K562 (cell line): Measurements from ENCODE around the gene DOCK8. TPM values are rescaled to one million over a fixed set of nuclear protein-coding genes. Genes with fewer than 3 reads are reported as not detected.

Experiments used
- ATAC-seq: fragments of 200-7000 bp; cut with Tn5 transposase; 3 replicates; pipeline ENCODE4 v1.9.1; 2020; ENCODE audit warnings: moderate library complexity
- BruUV-seq: library from RNA; stranded (reverse); fragments of 400-500 nt; replicated peaks from 2 replicates; lab custom pipeline; 2021; lab: Mats Ljungman, UMichigan
- CTCF ChIA-PET: fragments of 300-600 bp; formaldehyde crosslinking; extraction: SDS; loops from one replicate; lab custom pipeline; 2021; ENCODE audit warnings: low intra/inter-chr PET ratio; lab: Yijun Ruan, JAX
- POLR2A ChIA-PET: fragments of 300-600, 350-650 bp; sonication (Branson Sonifier 250); formaldehyde crosslinking; extraction: SDS; loops from one replicate; lab custom pipeline; 2021; ENCODE audit warnings: antibody characterized with exemption, inconsistent platforms; lab: Yijun Ruan, JAX
- DNase-seq, 4 experiments: peaks; one replicate each; pipeline versions ENCODE4 v3.0.0 to v3.0.0-alpha.2; 2011 to 2018; ENCODE audit warnings: low spot score in 3 of 4, mixed read lengths in 3 of 4; ENCODE audit errors: extremely low read depth in 1 of 4
- FAIRE-seq: peaks from 2 replicates; lab custom pipeline; 2011; peaks lifted over from hg19 to GRCh38; lab: Jason Lieb, UNC
- H2AFZ ChIP-seq: 2 replicates; pipeline ENCODE4 v1.6.0; 2011; ENCODE audit warnings: low read depth, low read length, control low read depth, inconsistent platforms
- H3K27ac ChIP-seq: fragments of 200-600 bp; 3 replicates; pipeline ENCODE4 v1.8.0; 2011; ENCODE audit warnings: low read depth, mild to moderate bottlenecking, control low read depth, inconsistent platforms, low read length, moderate library complexity, mixed read lengths; ENCODE audit errors: extremely low read depth
- H3K27me3 ChIP-seq, 2 experiments: fragments of 300-600 bp in 1 of 2; 2 replicates in 1 of 2; 3 replicates in 1 of 2; pipeline versions ENCODE4 v1.6.0 to v1.8.0; 2011; ENCODE audit warnings: inconsistent platforms in 2 of 2, low read length in 2 of 2, mild to moderate bottlenecking in 1 of 2, mixed read lengths in 1 of 2, moderate library complexity in 1 of 2; ENCODE audit not compliant: control insufficient read depth in 2 of 2, insufficient read depth in 2 of 2
- H3K36me3 ChIP-seq: fragments of 300-600 bp; 3 replicates; pipeline ENCODE4 v1.8.0; 2011; ENCODE audit warnings: mild to moderate bottlenecking, low read length, inconsistent platforms; ENCODE audit not compliant: control insufficient read depth, insufficient read depth
- H3K4me1 ChIP-seq, 2 experiments: fragments of 200-600 bp in 1 of 2; replicated peaks in 1 of 2; 2 replicates in 1 of 2; 3 replicates in 1 of 2; pipeline versions ENCODE4 v1.5.1 to v1.8.0; 2011; ENCODE audit warnings: inconsistent platforms in 2 of 2, low read length in 2 of 2, mild to moderate bottlenecking in 1 of 2, mixed read lengths in 1 of 2, moderate library complexity in 1 of 2; ENCODE audit not compliant: control insufficient read depth in 2 of 2, insufficient read depth in 2 of 2
- H3K4me2 ChIP-seq: 2 replicates; pipeline ENCODE4 v1.6.1; 2011; ENCODE audit warnings: low read length, control low read depth, inconsistent platforms, mixed read lengths; ENCODE audit not compliant: insufficient read depth
- H3K4me3 ChIP-seq: fragments of 200-600 bp; sonication (generic), shearing (Covaris generic); 2 replicates; pipeline ENCODE4 v1.5.1; 2016; ENCODE audit warnings: control low read depth, inconsistent platforms
- H3K79me2 ChIP-seq: fragments of 200-600 bp; 3 replicates; pipeline ENCODE4 v1.8.0; 2011; ENCODE audit warnings: low read length, inconsistent platforms; ENCODE audit not compliant: control insufficient read depth, insufficient read depth
- H3K9ac ChIP-seq, 2 experiments: 2 replicates each; pipeline versions ENCODE4 v1.6.0 to v1.6.1; 2011; ENCODE audit warnings: low read depth in 2 of 2, low read length in 2 of 2, control low read depth in 1 of 2, inconsistent platforms in 1 of 2, mild to moderate bottlenecking in 1 of 2, mixed read lengths in 1 of 2; ENCODE audit not compliant: insufficient read depth in 1 of 2
- H3K9me1 ChIP-seq: one replicate; pipeline ENCODE4 v1.6.0; 2011; ENCODE audit warnings: inconsistent platforms, mild to moderate bottlenecking, low read length, moderate library complexity; ENCODE audit not compliant: control insufficient read depth, insufficient read depth
- H3K9me3 ChIP-seq: replicated peaks from 2 replicates; pipeline ENCODE4 v1.5.1; 2011; ENCODE audit warnings: low read depth, low read length, inconsistent platforms; ENCODE audit not compliant: control insufficient read depth, insufficient read depth
- H4K20me1 ChIP-seq: replicated peaks from 2 replicates; pipeline ENCODE4 v1.6.1; 2011; ENCODE audit warnings: low read length, inconsistent platforms, mixed read lengths; ENCODE audit not compliant: control insufficient read depth, insufficient read depth
- BRF1 ChIP-seq: IDR thresholded peaks from 3 replicates; pipeline ENCODE4 v1.6.1; 2011; ENCODE audit warnings: borderline replicate concordance, mild to moderate bottlenecking; ENCODE audit not compliant: insufficient read length; ENCODE audit errors: extremely low read depth
- CBX3 ChIP-seq, 2 experiments: IDR thresholded peaks; 1 replicate in 1 of 2; 2 replicates in 1 of 2; pipeline ENCODE4 v1.6.1; 2012; ENCODE audit warnings: inconsistent platforms in 2 of 2, low read length in 2 of 2, borderline replicate concordance in 1 of 2, control low read depth in 1 of 2
- CHD1 ChIP-seq: fragments of 200-600 bp; sonication (generic); IDR thresholded peaks from one replicate; pipeline ENCODE4 v1.6.1; 2012; ENCODE audit warnings: mild to moderate bottlenecking, moderate library complexity, low read length, inconsistent platforms
- CTCFL ChIP-seq: IDR thresholded peaks from 2 replicates; pipeline ENCODE4 v1.6.1; 2011; ENCODE audit warnings: borderline replicate concordance, low read depth, mild to moderate bottlenecking, moderate library complexity, low read length; ENCODE audit not compliant: insufficient read depth, poor library complexity, severe bottlenecking
- EGR1 ChIP-seq: fragments of 450-650 bp; conservative IDR thresholded peaks from 2 replicates; pipeline ENCODE4 v1.6.1; 2017; ENCODE audit warnings: mild to moderate bottlenecking
- ETV1 ChIP-seq: fragments of 450-650 bp; conservative IDR thresholded peaks from 2 replicates; pipeline ENCODE4 v1.6.1; 2016; ENCODE audit warnings: missing genetic modification characterization, control low read depth, low read depth, missing compliant biosample characterization
- HDAC2 ChIP-seq: fragments of 450-650 bp; IDR thresholded peaks from 2 replicates; pipeline ENCODE4 v1.6.1; 2016; ENCODE audit warnings: mild to moderate bottlenecking
- HMG20B ChIP-seq: fragments of 250-450 bp; sonication (Bioruptor Pico); IDR thresholded peaks from 2 replicates; pipeline ENCODE4 v1.5.0; 2021; ENCODE audit warnings: mild to moderate bottlenecking
- KLF10 ChIP-seq: fragments of 250-450 bp; sonication (Bioruptor Pico); IDR thresholded peaks from 2 replicates; pipeline ENCODE4 v1.6.1; 2021; ENCODE audit warnings: matching md5 sums
- MTA1 ChIP-seq: fragments of 450-650 bp; IDR thresholded peaks from 2 replicates; pipeline ENCODE4 v1.6.1; 2017; ENCODE audit warnings: borderline replicate concordance
- MYC ChIP-seq, 2 experiments: fragments of 250-450 bp in 1 of 2; sonication (Bioruptor Pico) in 1 of 2; IDR thresholded peaks; 2 replicates each; pipeline versions ENCODE4 v1.5.1 to v1.6.1; 2012 to 2021; ENCODE audit warnings: low read depth in 2 of 2, borderline replicate concordance in 1 of 2, improper control_type of control experiment in 1 of 2, low read length in 1 of 2, mild to moderate bottlenecking in 1 of 2, moderate library complexity in 1 of 2
- SUPT5H ChIP-seq: fragments of 450-650 bp; IDR thresholded peaks from 2 replicates; pipeline ENCODE4 v1.6.1; 2016
- ZNF583 ChIP-seq: fragments of 250-450 bp; sonication (Bioruptor Pico); IDR thresholded peaks from 2 replicates; pipeline ENCODE4 v1.4.0; 2020
- WGBS: fragments of 100-300 bp; shearing (Covaris generic); methylation state at CpG from one replicate; pipeline ENCODE4 v1.1.6; 2016; ENCODE audit warnings: low coverage, mixed read lengths; ENCODE audit not compliant: insufficient coverage; ENCODE audit errors: missing lambda C conversion rate; 5-methylcytosine and 5-hydroxymethylcytosine counted together
- in situ Hi-C: fragments of 300-500 bp; cut with MboI; formaldehyde crosslinking; loops from 4 replicates; pipeline ENCODE4 v1.15.0; 2018; ENCODE audit warnings: inconsistent platforms, mixed read lengths
- intact Hi-C: fragments of 100-400 bp; cut with micrococcal nuclease; formaldehyde crosslinking; loops from 2 replicates; pipeline ENCODE4 v1.14.2; 2022
- polyA plus RNA-seq, 8 experiments: library from polyadenylated mRNA; depleted of rRNA in 4 of 8; stranded (reverse) in 5 of 8; unstranded in 3 of 8; fragments of >200 nt; fragmentation: Nextera tagmentation in 2 of 8; fragmentation: Illumina TruSeq in 1 of 8; extraction: Ambion mirVana in 2 of 8; extraction: Trizol in 1 of 8; gene quantifications; 2 replicates each; pipeline versions ENCODE4 v1.2.1 to v1.2.3, GENCODE V29; 2011 to 2014; ENCODE audit warnings: inconsistent platforms in 1 of 8, missing spikeins in 1 of 8
- total RNA-seq, 7 experiments: library from RNA; depleted of rRNA in 6 of 7; stranded (reverse); fragments of >200 nt in 6 of 7; fragmentation: Illumina TruSeq in 2 of 7; extraction: Trizol in 2 of 7; gene quantifications; 2 replicates each; pipeline versions ENCODE4 v1.2.1 to v1.2.3, GENCODE V29; 2011 to 2021; ENCODE audit warnings: low replicate concordance in 1 of 7

The DOCK8 gene
- total and polyA plus RNA-seq, 9 of the 15 experiments (the other 6 are each of a cell fraction or from before 2014, with no cell fraction given): 14.4 to 53.8 (median 25.1) TPM

- WGBS: 91% methylated on average over 5 of the region's 6 CpGs
- Histone ChIP-seq H3K4me1 (no peaks in the 10 kb centered on the region), H4K20me1 (no peaks in the 10 kb centered on the region), H3K27me3 (no peaks in the 10 kb centered on the region), H3K4me2 (no peak overlapping the region), H3K9ac (no peak overlapping the region), H3K36me3 (peaks cover 26% of the 10 kb centered on the region; the same call in 2 of the 3 replicates), H3K9me1 (no peaks in the 10 kb centered on the region), H3K27ac (no peak overlapping the region), H3K9me3 (no peaks in the 10 kb centered on the region), H3K4me3 (no peak overlapping the region), H2AFZ (no peak overlapping the region), H3K79me2 (no peaks in the 10 kb centered on the region)
- ChIA-PET CTCF (no interaction called here), POLR2A (interaction anchor here (0.5 kb wide), 1 partner anchor 284 kb away, joined by 3 read pairs; no protein-coding TSS in a partner anchor)
- no TSS peak for BruUV-seq
- in situ Hi-C loops: no loop called here
- intact Hi-C loops: no loop called here
- DNase-seq (no peak), ATAC-seq (no peak), FAIRE-seq (no peak)
- TF ChIP-seq KLF10 (no peak), ZNF583 (CRISPR knock-in tag) (no peak), CTCFL (no peak), BRF1 (no peak), CHD1 (no peak), ETV1 (tag) (no peak), MTA1 (no peak), HDAC2 (no peak), MYC (IDR thresholded peaks at IDR 0.05; ENCODE audit: low read depth, low read length) (no peak), MYC (CRISPR knock-in tag; IDR thresholded peaks at IDR 0.05; ENCODE audit: borderline replicate concordance, low read depth) (no peak), SUPT5H (no peak), CBX3 (IDR thresholded peaks at IDR 0.05; ENCODE audit: borderline replicate concordance in 1 of 2, low read length in 2 of 2) (no peak), HMG20B (CRISPR knock-in tag) (no peak), EGR1 (no peak)
Observed at GRCh38 chr9:456365-456764, 241.7 kb downstream of the DOCK8 start.
